ENCODE results near the gene PCDHGA6. TPM values are rescaled to one million over a fixed set of nuclear protein-coding genes. Genes with fewer than 3 reads are reported as not detected.
A peak's percentile ranks its signal among the peaks of the same experiment; 100 is the strongest.
"Not testable (repeated sequence)": the region's sequence is repeated elsewhere in the genome, so short reads cannot be mapped to it uniquely, and the experiment has no call there.

PCDHGA6 gene
- total and polyA plus RNA-seq, 10 donors: 0.35 to 5.0 (median 4.0) TPM

DNA sequence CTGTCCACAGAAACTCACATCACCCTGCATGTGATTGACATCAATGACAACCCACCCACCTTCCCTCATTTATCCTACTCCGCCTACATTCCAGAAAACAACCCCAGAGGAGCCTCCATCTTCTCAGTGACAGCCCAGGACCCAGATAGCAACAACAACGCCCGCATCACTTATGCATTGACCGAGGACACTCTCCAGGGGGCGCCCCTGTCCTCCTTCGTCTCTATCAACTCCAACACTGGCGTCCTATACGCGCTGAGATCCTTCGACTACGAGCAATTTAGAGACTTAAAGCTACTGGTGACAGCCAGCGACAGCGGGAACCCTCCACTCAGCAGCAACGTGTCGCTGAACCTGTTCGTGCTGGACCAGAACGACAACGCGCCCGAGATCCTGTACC lies 28.4 kb upstream of the PCDHGA6 start:
- Histone ChIP-seq H3K27ac (no peak overlapping the region), H3K4me3 (no peak overlapping the region), H3K27me3 (replicated peaks in 1 of 7) (peaks cover 0 to 97% (median 8%) of the 10 kb centered on the region in 7 donors), H3K36me3 (no peaks in the 10 kb centered on the region), H3K9me3 (peaks cover 0 to 98% (median 93%) of the 10 kb centered on the region in 8 donors), H3K4me1 (no peaks in the 10 kb centered on the region)
- TF ChIP-seq POLR2AphosphoS5 (IDR thresholded peaks at IDR 0.05) (no peak), POLR2A (IDR thresholded peaks at IDR 0.05) (no peak)
- TF ChIP-seq, protein P1, sequence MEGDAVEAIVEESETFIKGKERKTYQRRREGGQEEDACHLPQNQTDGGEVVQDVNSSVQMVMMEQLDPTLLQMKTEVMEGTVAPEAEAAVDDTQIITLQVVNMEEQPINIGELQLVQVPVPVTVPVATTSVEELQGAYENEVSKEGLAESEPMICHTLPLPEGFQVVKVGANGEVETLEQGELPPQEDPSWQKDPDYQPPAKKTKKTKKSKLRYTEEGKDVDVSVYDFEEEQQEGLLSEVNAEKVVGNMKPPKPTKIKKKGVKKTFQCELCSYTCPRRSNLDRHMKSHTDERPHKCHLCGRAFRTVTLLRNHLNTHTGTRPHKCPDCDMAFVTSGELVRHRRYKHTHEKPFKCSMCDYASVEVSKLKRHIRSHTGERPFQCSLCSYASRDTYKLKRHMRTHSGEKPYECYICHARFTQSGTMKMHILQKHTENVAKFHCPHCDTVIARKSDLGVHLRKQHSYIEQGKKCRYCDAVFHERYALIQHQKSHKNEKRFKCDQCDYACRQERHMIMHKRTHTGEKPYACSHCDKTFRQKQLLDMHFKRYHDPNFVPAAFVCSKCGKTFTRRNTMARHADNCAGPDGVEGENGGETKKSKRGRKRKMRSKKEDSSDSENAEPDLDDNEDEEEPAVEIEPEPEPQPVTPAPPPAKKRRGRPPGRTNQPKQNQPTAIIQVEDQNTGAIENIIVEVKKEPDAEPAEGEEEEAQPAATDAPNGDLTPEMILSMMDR (IDR thresholded peaks at IDR 0.05 in 8 of 11, conservative IDR thresholded peaks at IDR 0.05 in 3 of 11): no peak
- no peak for DNase-seq
- intact Hi-C loops (cut with DNase I; ENCODE audit: low total_unique reads): no loop called here
- 36 to 50% (median 39%) methylated on average over 13 to 20 of the region's 20 CpGs for WGBS, 5 donors

DNA sequence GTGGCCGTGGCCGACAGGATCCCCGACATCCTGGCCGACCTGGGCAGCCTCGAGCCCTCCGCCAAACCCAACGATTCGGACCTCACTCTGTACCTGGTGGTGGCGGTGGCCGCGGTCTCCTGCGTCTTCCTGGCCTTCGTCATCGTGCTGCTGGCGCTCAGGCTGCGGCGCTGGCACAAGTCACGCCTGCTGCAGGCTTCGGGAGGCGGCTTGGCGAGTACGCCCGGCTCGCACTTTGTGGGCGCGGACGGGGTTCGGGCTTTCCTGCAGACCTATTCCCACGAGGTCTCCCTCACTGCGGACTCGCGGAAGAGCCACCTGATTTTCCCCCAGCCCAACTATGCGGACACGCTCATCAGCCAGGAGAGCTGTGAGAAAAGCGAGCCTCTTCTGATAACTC lies 27.7 kb upstream of the PCDHGA6 start:
- DNase-seq; H3K27ac ChIP-seq; H3K4me3 ChIP-seq; H3K4me1 ChIP-seq; intact Hi-C loops (cut with DNase I; ENCODE audit: low total_unique reads); H3K36me3 ChIP-seq: not testable (repeated sequence)
- WGBS, 5 donors: 36 to 66% (median 41%) methylated on average over 7 to 27 of the region's 35 CpGs
- H3K9me3 ChIP-seq: peaks cover 0 to 98% (median 93%) of the 10 kb centered on the region in 8 donors
- peaks cover 0 to 97% (median 13%) of the 10 kb centered on the region in 7 donors for H3K27me3 ChIP-seq (replicated peaks in 1 of 7)

DNA sequence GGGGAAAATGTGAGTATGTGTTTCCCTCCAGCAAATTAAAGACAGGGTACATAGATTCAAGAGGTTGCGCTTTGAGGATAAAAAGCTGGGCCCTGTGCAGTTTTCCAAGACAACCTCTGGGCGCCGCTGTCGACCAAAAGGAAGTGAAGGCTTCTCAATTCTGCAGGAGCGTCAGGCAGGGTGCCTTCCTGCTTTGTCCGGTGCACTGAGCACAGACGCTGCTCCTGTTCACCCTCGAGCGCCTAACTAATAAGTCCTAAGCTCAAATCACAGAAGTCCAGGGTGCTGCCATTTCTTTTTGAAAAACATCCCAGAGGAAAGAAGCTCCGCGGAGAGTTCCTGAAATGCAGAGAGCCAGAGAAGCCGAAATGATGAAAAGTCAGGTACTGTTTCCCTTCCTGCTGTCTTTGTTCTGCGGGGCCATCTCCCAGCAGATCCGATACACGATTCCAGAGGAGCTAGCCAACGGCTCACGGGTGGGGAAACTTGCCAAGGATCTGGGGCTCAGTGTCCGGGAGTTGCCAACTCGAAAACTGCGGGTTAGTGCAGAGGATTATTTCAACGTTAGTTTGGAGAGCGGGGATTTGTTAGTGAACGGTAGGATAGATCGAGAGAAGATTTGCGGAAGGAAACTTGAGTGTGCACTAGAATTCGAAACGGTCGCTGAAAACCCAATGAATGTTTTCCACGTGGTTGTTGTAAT lies 23.6 kb upstream of the PCDHGA6 start, which contains the start of gene PCDHGB1:
Gene PCDHGB1 (plus strand): TSS at position 183 of the 703 bp plus-strand sequence. CDS start 162 bp downstream, at position 345.
- no peak for DNase-seq
- H3K9me3 ChIP-seq: peaks cover 0 to 98% (median 83%) of the 10 kb centered on the region in 8 donors

DNA sequence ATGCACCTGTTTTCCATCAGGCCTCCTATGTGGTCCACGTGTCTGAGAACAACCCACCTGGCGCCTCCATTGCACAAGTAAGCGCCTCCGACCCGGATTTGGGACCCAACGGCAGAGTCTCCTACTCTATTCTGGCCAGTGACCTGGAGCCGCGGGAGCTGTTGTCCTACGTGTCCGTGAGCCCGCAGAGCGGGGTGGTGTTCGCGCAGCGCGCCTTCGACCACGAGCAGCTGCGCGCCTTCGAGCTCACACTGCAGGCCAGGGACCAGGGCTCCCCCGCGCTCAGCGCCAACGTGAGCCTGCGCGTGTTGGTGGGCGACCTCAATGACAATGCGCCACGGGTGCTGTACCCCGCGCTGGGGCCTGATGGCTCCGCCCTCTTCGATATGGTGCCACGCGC lies 22.1 kb upstream of the PCDHGA6 start:
- H3K27me3 ChIP-seq (replicated peaks in 1 of 7): peaks cover 0 to 95% (median 23%) of the 10 kb centered on the region in 7 donors
- DNase-seq: no peak
- no peak overlapping the region for H3K4me3 ChIP-seq
- H3K36me3 ChIP-seq: no peaks in the 10 kb centered on the region
- no peak overlapping the region for H3K27ac ChIP-seq
- TF ChIP-seq POLR2A (IDR thresholded peaks at IDR 0.05): no peak
- no peak for TF ChIP-seq POLR2AphosphoS5 (IDR thresholded peaks at IDR 0.05)
- TF ChIP-seq, protein P1 (IDR thresholded peaks at IDR 0.05 in 8 of 11, conservative IDR thresholded peaks at IDR 0.05 in 3 of 11): no peak
- H3K4me1 ChIP-seq: no peaks in the 10 kb centered on the region
- H3K9me3 ChIP-seq: peaks cover 0 to 99% (median 83%) of the 10 kb centered on the region in 8 donors
- intact Hi-C loops (cut with DNase I; ENCODE audit: low total_unique reads): no loop called here
- WGBS, 5 donors: 36 to 50% (median 45%) methylated on average over 12 to 34 of the region's 36 CpGs

More for the DNA sequence above, 23.6 kb upstream of the PCDHGA6 start, which contains the start of gene PCDHGB1:
- no peaks in the 10 kb centered on the region for H3K36me3 ChIP-seq
- peaks cover 0 to 95% (median 21%) of the 10 kb centered on the region in 7 donors for H3K27me3 ChIP-seq (replicated peaks in 1 of 7)
- peak within 1 kb of the TSS in 2 of 8 donors; percentile 2 to 49 for H3K4me3 ChIP-seq
- WGBS, 5 donors: 20 to 33% (median 28%) methylated on average over 29 of the region's 29 CpGs
- intact Hi-C loops (cut with DNase I; ENCODE audit: low total_unique reads): no loop called here
- H3K4me1 ChIP-seq: no peaks in the 10 kb centered on the region
- no peak within 1 kb of the TSS for H3K27ac ChIP-seq
- no peak for TF ChIP-seq POLR2A (IDR thresholded peaks at IDR 0.05)
- TF ChIP-seq, protein P1 (IDR thresholded peaks at IDR 0.05 in 8 of 11, conservative IDR thresholded peaks at IDR 0.05 in 3 of 11): peak in 2 of 11 experiments; percentile 23 to 32
